GM12891 (cell line): ENCODE measurements around the gene FANCG.

Source experiments
- POLR2A ChIP-seq: IDR thresholded peaks from 2 replicates; pipeline ENCODE4 v1.6.1; 2011; ENCODE audit warnings: low read depth, low read length, control low read depth
- POLR2AphosphoS5 ChIP-seq: IDR thresholded peaks from 2 replicates; pipeline ENCODE4 v1.6.1; 2011; ENCODE audit warnings: low read depth, low read length, control low read depth
- POU2F2 ChIP-seq: IDR thresholded peaks from 2 replicates; pipeline ENCODE4 v1.6.1; 2011; ENCODE audit warnings: low read depth, mild to moderate bottlenecking, control low read depth, low read length, moderate library complexity
- TAF1 ChIP-seq: IDR thresholded peaks from 2 replicates; pipeline ENCODE4 v1.6.1; 2011; ENCODE audit warnings: low read depth, low read length, control low read depth

DNA sequence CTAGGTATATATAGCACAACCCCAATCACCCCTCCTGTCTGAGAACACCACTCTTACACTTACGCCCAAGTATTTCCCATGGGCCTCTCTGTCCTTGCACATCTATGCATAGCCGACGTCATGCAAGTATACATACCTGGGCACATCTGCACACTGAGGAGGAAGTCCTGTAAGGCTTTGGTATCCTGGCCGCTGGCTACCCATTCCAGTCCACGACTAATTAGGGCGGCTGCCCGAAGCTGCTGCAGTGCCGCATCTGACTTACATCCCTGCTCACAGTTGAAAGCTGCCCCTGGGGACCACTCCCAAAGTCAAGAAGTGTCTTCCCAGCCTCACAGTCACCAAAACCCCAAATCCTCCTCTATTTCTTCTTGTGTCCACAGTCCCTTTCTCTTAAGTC, 5.0 kb downstream of the FANCG start:
- TF ChIP-seq POLR2A (no peak), POLR2AphosphoS5 (no peak), POU2F2 (no peak), TAF1 (no peak)
